CD8-positive, alpha-beta memory T cell (primary cell): ENCODE measurements around the gene ZNF619. TPM values are rescaled to one million over a fixed set of nuclear protein-coding genes. Genes with fewer than 3 reads are reported as not detected.

Source experiments
- CTCF ChIA-PET: fragments of 350-600 bp; sonication (Branson Sonifier 250); formaldehyde crosslinking; loops from one replicate; lab custom pipeline; 2021; ENCODE audit warnings: antibody characterized with exemption; lab: Charles Lee
- POLR2A ChIA-PET: fragments of 350-600 bp; sonication (Branson Sonifier 250); formaldehyde crosslinking; loops from one replicate; lab custom pipeline; 2021; ENCODE audit warnings: antibody characterized with exemption; lab: Charles Lee
- DNase-seq, 5 donors: peaks; one replicate each; pipeline versions ENCODE4 v3.0.0 to v3.0.0-alpha.2; 2020 to 2022; ENCODE audit warnings: mixed read lengths in 1 of 5
- H3K27ac ChIP-seq: one replicate; pipeline ENCODE4 v1.7.0; 2013; ENCODE audit warnings: low read depth, mild to moderate bottlenecking, low read length, moderate library complexity
- H3K27me3 ChIP-seq: 2 replicates; pipeline ENCODE4 v1.7.0; 2013; ENCODE audit warnings: low read length, mild to moderate bottlenecking; ENCODE audit not compliant: insufficient read depth, poor library complexity, severe bottlenecking
- H3K36me3 ChIP-seq: 2 replicates; pipeline ENCODE4 v1.7.0; 2013; ENCODE audit warnings: mild to moderate bottlenecking, low read length, moderate library complexity; ENCODE audit not compliant: insufficient read depth
- H3K4me1 ChIP-seq: 2 replicates; pipeline ENCODE4 v1.7.0; 2013; ENCODE audit warnings: mild to moderate bottlenecking, low read length, moderate library complexity; ENCODE audit not compliant: insufficient read depth
- H3K4me3 ChIP-seq: 2 replicates; pipeline ENCODE4 v1.7.0; 2013; ENCODE audit warnings: mild to moderate bottlenecking, low read length
- H3K9me3 ChIP-seq: 2 replicates; pipeline ENCODE4 v1.7.0; 2013; ENCODE audit warnings: mild to moderate bottlenecking, low read length
- H3K27ac Mint-ChIP-seq, 8 donors: one replicate each; pipeline ENCODE4 v1.8.0; 2020 to 2021; ENCODE audit warnings: mixed read lengths in 8 of 8, mild to moderate bottlenecking in 6 of 8, inconsistent platforms in 3 of 8, moderate library complexity in 3 of 8
- H3K27me3 Mint-ChIP-seq, 2 donors: one replicate each; pipeline ENCODE4 v1.8.0; 2020 to 2021; ENCODE audit warnings: mixed read lengths in 2 of 2, mild to moderate bottlenecking in 1 of 2, moderate library complexity in 1 of 2
- H3K36me3 Mint-ChIP-seq, 3 donors: one replicate each; pipeline ENCODE4 v1.8.0; 2020 to 2021; ENCODE audit warnings: mixed read lengths in 3 of 3, inconsistent platforms in 1 of 3, mild to moderate bottlenecking in 1 of 3
- H3K4me1 Mint-ChIP-seq, 3 donors: one replicate each; pipeline ENCODE4 v1.8.0; 2020 to 2021; ENCODE audit warnings: mixed read lengths in 3 of 3, inconsistent platforms in 1 of 3, mild to moderate bottlenecking in 1 of 3
- H3K4me3 Mint-ChIP-seq, 7 donors: one replicate each; pipeline ENCODE4 v1.8.0; 2020 to 2021; ENCODE audit warnings: mixed read lengths in 7 of 7, mild to moderate bottlenecking in 6 of 7, moderate library complexity in 4 of 7, inconsistent platforms in 2 of 7
- H3K9me3 Mint-ChIP-seq, 5 donors: one replicate each; pipeline ENCODE4 v1.8.0; 2020 to 2022; ENCODE audit warnings: mixed read lengths in 5 of 5, mild to moderate bottlenecking in 3 of 5, moderate library complexity in 2 of 5, inconsistent platforms in 1 of 5
- polyA plus RNA-seq: library from polyadenylated mRNA; unstranded; fragments of 300-500 nt; fragmentation: Illumina TruSeq; gene quantifications from one replicate; pipeline ENCODE4 v1.2.3, GENCODE V29; 2021
- total RNA-seq, 2 experiments: library from RNA; stranded (reverse); gene quantifications; one replicate each; pipeline ENCODE4 v1.2.3, GENCODE V29; 2021

ZNF619 gene
- total and polyA plus RNA-seq, 3 experiments from 2014 or later: 3.5 to 9.6 (median 7.7) TPM

GRCh38 chr3:40532252-40532651 is 55.3 kb downstream of the ZNF619 start:
- peaks cover 0 to 1% of the 10 kb centered on the region in 2 donors for H3K27me3 Mint-ChIP-seq
- CTCF ChIA-PET: no interaction called here
- DNase-seq: no peak
- Histone ChIP-seq H3K4me3 (no peak overlapping the region), H3K36me3 (peaks cover 33% of the 10 kb centered on the region), H3K4me1 (no peaks in the 10 kb centered on the region), H3K27ac (no peak overlapping the region), H3K27me3 (no peaks in the 10 kb centered on the region), H3K9me3 (no peaks in the 10 kb centered on the region)
- H3K4me1 Mint-ChIP-seq: peaks cover 5 to 16% (median 6%) of the 10 kb centered on the region in 3 donors
- peaks cover 0 to 18% (median 9%) of the 10 kb centered on the region in 5 donors for H3K9me3 Mint-ChIP-seq
- POLR2A ChIA-PET: no interaction called here
- peaks cover 42 to 91% (median 80%) of the 10 kb centered on the region in 3 donors for H3K36me3 Mint-ChIP-seq
- H3K4me3 Mint-ChIP-seq: no peak overlapping the region
- no peak overlapping the region for H3K27ac Mint-ChIP-seq

DNA sequence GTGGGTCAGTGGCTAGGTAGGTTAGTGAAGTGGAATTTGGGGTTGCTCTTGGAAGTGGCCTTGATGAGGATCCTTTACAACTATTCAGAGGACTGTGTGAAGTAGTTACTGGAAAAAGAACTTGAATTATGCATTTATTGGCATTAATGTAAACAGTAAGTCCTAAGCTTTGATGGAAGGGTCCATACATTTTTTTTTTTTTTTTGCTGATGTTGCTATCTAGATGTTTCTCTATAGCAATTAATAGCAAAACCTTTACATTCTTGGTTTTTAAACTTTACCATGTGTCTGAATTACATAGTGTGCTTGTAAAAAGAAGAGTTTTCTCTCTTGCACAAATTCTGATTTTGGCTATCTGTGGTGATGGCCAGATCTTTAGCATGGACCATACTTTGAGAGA is 57.4 kb downstream of the ZNF619 start:
- Histone ChIP-seq H3K27me3 (no peaks in the 10 kb centered on the region), H3K4me3 (no peak overlapping the region), H3K9me3 (no peaks in the 10 kb centered on the region), H3K27ac (no peak overlapping the region), H3K4me1 (no peaks in the 10 kb centered on the region), H3K36me3 (peaks cover 33% of the 10 kb centered on the region)
- peaks cover 2 to 35% (median 20%) of the 10 kb centered on the region in 5 donors for H3K9me3 Mint-ChIP-seq
- H3K36me3 Mint-ChIP-seq: peaks cover 47 to 90% (median 88%) of the 10 kb centered on the region in 3 donors
- no peak overlapping the region for H3K27ac Mint-ChIP-seq
- no peaks in the 10 kb centered on the region for H3K4me1 Mint-ChIP-seq
- peaks cover 0 to 1% of the 10 kb centered on the region in 2 donors for H3K27me3 Mint-ChIP-seq
- ChIA-PET POLR2A (no interaction called here), CTCF (no interaction called here)
- H3K4me3 Mint-ChIP-seq: no peak overlapping the region
- no peak for DNase-seq

Other genes with a start within 250 kb of the ZNF619 start
- gene EIF1B, start 167.4 kb upstream of the ZNF619 start, total RNA-seq: 10 to 100 TPM; 76.4 to 81.4 TPM
- gene EIF1B, start 167.4 kb upstream of the ZNF619 start, polyA plus RNA-seq: 57.1 TPM
- not detected for gene ENTPD3, start 89.9 kb upstream of the ZNF619 start, total RNA-seq
- not detected for gene ENTPD3, start 89.9 kb upstream of the ZNF619 start, polyA plus RNA-seq
- 1,000 to 10,000 TPM; 2,691 to 2,774 TPM for gene RPL14, start 19.8 kb upstream of the ZNF619 start, total RNA-seq
- gene RPL14, start 19.8 kb upstream of the ZNF619 start, polyA plus RNA-seq: 1,404 TPM
- 1 to 10 TPM; 7.1 to 7.6 TPM for gene ZNF620, start 28.9 kb downstream of the ZNF619 start, total RNA-seq
- 2.9 TPM for gene ZNF620, start 28.9 kb downstream of the ZNF619 start, polyA plus RNA-seq
- gene ZNF621, start 47.8 kb downstream of the ZNF619 start, total RNA-seq: 10 to 100 TPM; 20.7 to 22.5 TPM
- gene ZNF621, start 47.8 kb downstream of the ZNF619 start, polyA plus RNA-seq: 3.2 TPM